ENCODE results near the gene HSF4. TPM values are rescaled to one million over a fixed set of nuclear protein-coding genes. Genes with fewer than 3 reads are reported as not detected.

The HSF4 gene
- total RNA-seq, 1 donor from 2014 or later: 29.3 TPM

DNA sequence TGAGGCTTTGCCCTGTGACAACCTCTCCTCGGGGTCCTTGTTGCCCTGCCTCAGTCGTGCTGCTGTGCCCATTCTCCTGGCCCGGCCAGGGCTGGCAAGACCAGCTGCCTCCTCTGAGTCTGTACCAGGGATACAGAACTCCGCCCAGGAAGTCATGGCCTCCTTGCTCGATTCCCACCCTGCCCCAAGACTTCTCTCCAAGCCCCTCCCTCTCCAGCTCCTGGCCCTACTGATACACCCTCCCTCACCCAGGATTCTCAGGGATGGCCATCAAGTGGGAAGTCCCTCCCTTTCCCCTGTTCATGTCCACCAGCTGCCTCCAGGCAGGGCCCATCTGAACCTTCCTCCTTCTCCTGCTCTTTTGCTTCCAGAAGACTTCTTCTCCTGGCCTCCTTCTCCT, 51.2 kb downstream of the HSF4 start:
- no peak for DNase-seq (ENCODE audit: low read depth)

DNA sequence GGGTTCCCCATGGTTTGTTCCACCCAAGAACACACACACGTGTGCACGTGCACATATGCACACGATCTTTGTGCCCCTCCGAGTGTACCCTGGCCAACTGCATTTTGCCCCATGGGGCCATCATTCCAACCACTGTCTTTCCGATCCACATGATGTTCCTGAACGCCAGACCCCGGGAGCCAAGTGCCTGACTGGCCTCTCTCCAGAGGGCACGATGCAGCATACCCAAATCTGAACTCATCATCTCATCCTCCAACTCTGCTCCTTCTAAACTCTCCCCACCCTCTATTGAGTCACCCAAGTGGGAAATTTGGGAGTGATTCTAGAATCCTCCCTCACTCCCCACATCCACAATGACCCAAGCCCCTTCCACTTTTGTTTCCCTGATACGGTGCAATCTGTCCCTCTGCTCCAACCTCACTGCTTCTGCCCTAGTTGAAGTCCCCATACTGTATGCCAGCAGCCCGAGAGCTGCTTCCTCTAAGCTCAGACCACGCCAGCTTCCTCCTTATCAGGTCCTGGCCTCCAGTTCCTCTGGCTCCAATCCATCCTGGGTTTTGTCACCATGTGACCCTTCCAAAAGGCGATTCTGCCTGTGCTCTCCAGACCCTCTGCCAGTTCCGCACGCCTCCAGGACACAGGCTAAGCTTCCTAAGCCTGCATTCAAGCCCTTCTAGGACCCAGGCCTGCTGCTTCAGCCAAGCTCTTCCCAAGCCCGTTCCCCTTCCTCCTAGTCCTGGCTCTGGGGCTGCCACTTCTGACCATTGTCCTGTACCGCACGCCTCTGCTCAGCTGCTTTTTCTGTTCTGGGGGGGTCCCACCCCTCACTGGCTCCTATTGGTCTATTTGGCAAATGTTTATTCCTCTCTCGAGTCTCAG, 52.3 kb downstream of the HSF4 start:
- no peak for DNase-seq (ENCODE audit: low read depth)

MicroRNAs encoded within 50 kb of the gene (microRNA counts, 767-probe panel; counts per million panel counts)
- not detected for microRNA hsa-miR-328

Small RNAs within 50 kb of the gene (microRNA-seq; reads per million reads assigned to microRNA genes)
- gene MIR328: 50.7 reads per million, percentile 48 among the genes with 10 or more reads in this experiment

Other genes with a start within 250 kb of the HSF4 start
- gene CDH16, start 245.9 kb upstream of the HSF4 start, total RNA-seq: 1.1 TPM in 1 of 2 replicates, not detected in the other
- gene RRAD, start 239.2 kb upstream of the HSF4 start, total RNA-seq: 26.3 and 60.5 TPM in 2 replicates
- 168 and 235 TPM in 2 replicates for gene CIAO2B, start 230.3 kb upstream of the HSF4 start, total RNA-seq
- gene CES2, start 229.2 kb upstream of the HSF4 start, total RNA-seq: 70.7 and 81.0 TPM in 2 replicates
- gene CES3, start 203.5 kb upstream of the HSF4 start, total RNA-seq: 1.7 and 1.9 TPM in 2 replicates
- gene CES4A, start 176.2 kb upstream of the HSF4 start, total RNA-seq: 0.10 and 0.19 TPM in 2 replicates
- 54.1 and 75.1 TPM in 2 replicates for gene CBFB, start 135.6 kb upstream of the HSF4 start, total RNA-seq
- 22.4 and 30.7 TPM in 2 replicates for gene PHAF1, start 54.8 kb upstream of the HSF4 start, total RNA-seq
- gene B3GNT9, start 13.7 kb upstream of the HSF4 start, total RNA-seq: 56.1 and 57.4 TPM in 2 replicates
- gene TRADD, start 4.8 kb upstream of the HSF4 start, total RNA-seq: 19.1 and 21.0 TPM in 2 replicates
- gene FBXL8, start 4.8 kb upstream of the HSF4 start, total RNA-seq: 39.3 and 46.4 TPM in 2 replicates
- gene NOL3, start 5.8 kb downstream of the HSF4 start, total RNA-seq: 70.9 and 86.5 TPM in 2 replicates
- gene MATCAP1, start 19.2 kb downstream of the HSF4 start, total RNA-seq: 27.2 and 28.6 TPM in 2 replicates
- 0.99 and 2.1 TPM in 2 replicates for gene EXOC3L1, start 25.4 kb downstream of the HSF4 start, total RNA-seq
- 75.8 and 93.9 TPM in 2 replicates for gene E2F4, start 27.4 kb downstream of the HSF4 start, total RNA-seq
- 0.56 and 0.99 TPM in 2 replicates for gene ELMO3, start 34.4 kb downstream of the HSF4 start, total RNA-seq
- gene TMEM208, start 62.4 kb downstream of the HSF4 start, total RNA-seq: 31.6 and 32.8 TPM in 2 replicates
- gene FHOD1, start 82.7 kb downstream of the HSF4 start, total RNA-seq: 9.6 and 28.5 TPM in 2 replicates
- gene SLC9A5, start 84.2 kb downstream of the HSF4 start, total RNA-seq: 0.94 and 1.2 TPM in 2 replicates
- 0.32 and 0.42 TPM in 2 replicates for gene PLEKHG4, start 114.8 kb downstream of the HSF4 start, total RNA-seq
- gene KCTD19, start 162.0 kb downstream of the HSF4 start, total RNA-seq: not detected in 2 replicates
- gene LRRC36, start 162.1 kb downstream of the HSF4 start, total RNA-seq: not detected in 2 replicates
- 30.0 and 67.0 TPM in 2 replicates for gene TPPP3, start 228.8 kb downstream of the HSF4 start, total RNA-seq